Testis (tissue), 3 donors: ENCODE measurements around the gene GSX2. TPM values are rescaled to one million over a fixed set of nuclear protein-coding genes. Genes with fewer than 3 reads are reported as not detected.

ENCODE experiments used
- DNase-seq: peaks from one replicate; pipeline ENCODE4 v3.0.0-alpha.2; 2019
- H3K27ac ChIP-seq, 2 donors: fragments of 200-600 bp; sonication (generic); one replicate each; pipeline ENCODE4 v1.5.1; 2019
- H3K27me3 ChIP-seq: fragments of 200-600 bp; sonication (generic); one replicate; pipeline ENCODE4 v1.5.1; 2019
- H3K36me3 ChIP-seq: fragments of 200-600 bp; sonication (generic); one replicate; pipeline ENCODE4 v1.5.1; 2017; ENCODE audit warnings: low read depth; ENCODE audit errors: missing control alignments
- H3K4me1 ChIP-seq: fragments of 200-600 bp; sonication (generic); one replicate; pipeline ENCODE4 v1.5.1; 2019
- H3K4me3 ChIP-seq, 2 donors: fragments of 200-600 bp; sonication (generic); one replicate each; pipeline ENCODE4 v1.5.1; 2017 to 2019
- H3K9me3 ChIP-seq: fragments of 200-600 bp; sonication (generic); one replicate; pipeline ENCODE4 v1.5.1; 2017
- CTCF ChIP-seq, 3 experiments: fragments of 450-650 bp in 2 of 3; fragments of 200-600 bp in 1 of 3; sonication (generic) in 1 of 3; IDR thresholded peaks; one replicate each; pipeline ENCODE4 v1.5.1; 2016 to 2019; ENCODE audit warnings: antibody characterized with exemption in 3 of 3, mild to moderate bottlenecking in 2 of 3, moderate library complexity in 1 of 3
- POLR2A ChIP-seq: fragments of 450-650 bp; IDR thresholded peaks from one replicate; pipeline ENCODE4 v1.6.1; 2017; ENCODE audit warnings: antibody characterized with exemption, mild to moderate bottlenecking, moderate library complexity
- WGBS, 2 donors: methylation state at CpG; one replicate each; pipeline ENCODE4 v1.1.5; 2018; 5-methylcytosine and 5-hydroxymethylcytosine counted together
- intact Hi-C: fragments of 100-400 bp; cut with DNase I; formaldehyde crosslinking; loops from one replicate; pipeline ENCODE4 v1.15.1; 2023; ENCODE audit warnings: low total_unique reads
- polyA plus RNA-seq: library from polyadenylated mRNA; stranded (reverse); fragments of 350-450 nt; fragmentation: Illumina TruSeq; extraction: RNeasy Lipid Tissue Mini Kit (QIAGEN cat#74804); gene quantifications from one replicate; pipeline ENCODE4 v1.2.3, GENCODE V29; 2014; ENCODE audit warnings: low read depth, low replicate concordance; ENCODE audit not compliant: insufficient read depth
- total RNA-seq, 2 donors: library from RNA; depleted of rRNA; stranded (reverse); fragments of >200 nt; gene quantifications; one replicate each; pipeline ENCODE4 v1.2.3, GENCODE V29; 2016

Gene GSX2
- total and polyA plus RNA-seq, 3 donors from 2014 or later, result 1.1 to 2.0 (median 1.8) TPM

GRCh38 chr4:54103190-54103574 lies 3.2 kb downstream of the GSX2 start:
- H3K27ac ChIP-seq, result peak overlapping the region in 1 of 2 donors; percentile 50
- peaks cover 22% of the 10 kb centered on the region for H3K4me1 ChIP-seq
- H3K36me3 ChIP-seq, result no peaks in the 10 kb centered on the region
- no peak for TF ChIP-seq POLR2A
- no peak for TF ChIP-seq CTCF (IDR thresholded peaks at IDR 0.05)
- no peaks in the 10 kb centered on the region for H3K9me3 ChIP-seq
- no peaks in the 10 kb centered on the region for H3K27me3 ChIP-seq
- DNase-seq, result no peak
- no peak overlapping the region for H3K4me3 ChIP-seq
- intact Hi-C loops, result no loop called here
- 16 to 46% methylated on average over 7 to 8 of the region's 8 CpGs for WGBS, 2 donors

GRCh38 chr4:54104907-54105306 lies 4.9 kb downstream of the GSX2 start:
- Histone ChIP-seq H3K27me3 (no peaks in the 10 kb centered on the region), H3K4me1 (peaks cover 22% of the 10 kb centered on the region), H3K4me3 (no peak overlapping the region), H3K27ac (no peak overlapping the region), H3K9me3 (no peaks in the 10 kb centered on the region), H3K36me3 (no peaks in the 10 kb centered on the region)
- intact Hi-C loops, result no loop called here
- TF ChIP-seq CTCF (IDR thresholded peaks at IDR 0.05) (no peak), POLR2A (no peak)
- DNase-seq, result no peak
- 81 to 88% methylated on average over 1 of the region's 1 CpG for WGBS, 2 donors

- no peak for TF ChIP-seq POLR2A
- TF ChIP-seq CTCF (IDR thresholded peaks at IDR 0.05), result no peak
- no peak for DNase-seq
- H3K27ac ChIP-seq, result no peak overlapping the region
- no peaks in the 10 kb centered on the region for H3K27me3 ChIP-seq
- H3K36me3 ChIP-seq, result no peaks in the 10 kb centered on the region
- H3K4me3 ChIP-seq, result no peak overlapping the region
- 23 to 34% methylated on average over 22 of the region's 22 CpGs for WGBS, 2 donors
- intact Hi-C loops, result no loop called here
- peaks cover 15% of the 10 kb centered on the region for H3K4me1 ChIP-seq
- no peaks in the 10 kb centered on the region for H3K9me3 ChIP-seq
Observed at GRCh38 chr4:54107951-54108748, 8.2 kb downstream of the GSX2 start.

- no peak for DNase-seq
- no peak for TF ChIP-seq CTCF (IDR thresholded peaks at IDR 0.05)
- TF ChIP-seq POLR2A, result no peak
- 18 to 23% methylated on average over 34 to 51 of the region's 51 CpGs for WGBS, 2 donors
- intact Hi-C loops, result no loop called here
- Histone ChIP-seq H3K4me1 (peaks cover 9% of the 10 kb centered on the region), H3K36me3 (no peaks in the 10 kb centered on the region), H3K27ac (no peak overlapping the region), H3K27me3 (no peaks in the 10 kb centered on the region), H3K4me3 (peak overlapping the region in 1 of 2 donors; percentile 15), H3K9me3 (no peaks in the 10 kb centered on the region)
Observed at GRCh38 chr4:54109241-54110018, 9.5 kb downstream of the GSX2 start.
